AG10803 (cell line): ENCODE data around the gene CCSAP.

ENCODE experiments used
- DNase-seq: peaks from one replicate; pipeline ENCODE4 v3.0.0; 2010; ENCODE audit warnings: low read depth
- H3K4me3 ChIP-seq: 2 replicates; pipeline ENCODE4 v1.5.1; 2011; ENCODE audit warnings: mild to moderate bottlenecking, low read length, control low read depth
- CTCF ChIP-seq: conservative IDR thresholded peaks from 2 replicates; pipeline ENCODE4 v1.5.1; 2011; ENCODE audit warnings: mild to moderate bottlenecking, low read length, control low read depth, inconsistent platforms

CCSAP gene

GRCh38 chr1:229349463-229350385, 6.9 kb upstream of the CCSAP start:
- no peak for TF ChIP-seq CTCF
- no peak overlapping the region for H3K4me3 ChIP-seq
- no peak for DNase-seq

DNA sequence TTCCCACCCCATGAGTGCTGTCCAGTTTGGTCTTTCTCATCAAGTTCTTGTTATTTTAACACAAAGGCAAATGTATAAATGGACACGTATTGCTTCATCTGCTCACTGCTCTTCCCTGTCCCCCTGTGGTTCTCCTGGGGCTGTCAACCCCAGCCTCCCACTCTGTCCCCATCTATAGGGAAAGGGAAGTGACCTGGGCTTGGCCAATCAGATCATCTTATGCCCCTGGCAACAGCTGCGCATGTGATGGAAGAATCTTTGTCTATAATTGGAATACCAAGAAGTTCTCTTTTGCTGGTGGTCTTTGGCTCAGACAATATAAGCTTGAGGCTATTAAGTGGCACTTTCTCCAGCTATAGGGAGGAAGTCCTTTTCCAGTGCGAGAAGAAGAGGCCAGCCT, 4.7 kb upstream of the CCSAP start:
- H3K4me3 ChIP-seq = no peak overlapping the region
- DNase-seq = no peak
- no peak for TF ChIP-seq CTCF

DNA sequence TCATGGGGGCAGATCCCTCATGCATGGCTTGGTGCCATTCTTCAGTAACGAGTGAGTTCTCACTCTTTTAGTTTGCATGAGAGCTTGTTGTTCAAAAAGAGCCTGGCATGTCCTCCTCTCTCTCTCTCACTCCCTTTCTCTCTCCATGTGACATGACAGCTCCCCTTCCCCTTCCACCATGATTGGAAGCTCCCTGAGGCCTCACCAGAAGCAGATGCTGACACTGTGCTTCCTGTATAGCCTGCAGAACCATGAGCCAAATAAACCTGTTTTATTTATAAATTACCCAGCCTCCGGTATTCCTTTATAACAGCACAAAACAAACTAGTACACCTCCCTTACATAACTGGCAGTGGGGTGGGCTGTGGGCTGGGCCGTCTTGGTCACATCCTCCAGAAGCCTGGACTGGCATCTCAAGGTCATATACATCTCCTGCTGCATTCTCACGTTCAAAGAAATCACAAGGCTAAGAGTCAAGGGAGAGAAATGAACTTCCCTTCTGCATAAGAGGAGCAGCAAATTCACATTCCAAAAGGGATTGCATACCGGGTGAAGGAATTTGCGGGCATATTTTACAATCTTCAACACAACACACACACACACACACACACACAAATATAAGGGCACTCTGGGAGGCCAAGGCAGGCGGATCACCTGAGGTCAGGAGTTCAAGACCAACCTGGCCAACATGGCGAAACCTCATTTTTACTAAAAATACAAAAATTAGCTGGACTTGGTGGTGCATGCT, 2.3 kb upstream of the CCSAP start:
- peak; percentile 47 for DNase-seq
- no peak overlapping the region for H3K4me3 ChIP-seq
- TF ChIP-seq CTCF = no peak

- no peak for DNase-seq
- peak overlapping the region; percentile 26 for H3K4me3 ChIP-seq
- no peak for TF ChIP-seq CTCF
These were observed 1.3 kb upstream of the CCSAP start for GRCh38 chr1:229344139-229344538.

- TF ChIP-seq CTCF = no peak
- peak; percentile 64 for DNase-seq
- H3K4me3 ChIP-seq = peak overlapping the region; percentile 79
These were observed 832 bp downstream of the CCSAP start for GRCh38 chr1:229341774-229342655.

DNA sequence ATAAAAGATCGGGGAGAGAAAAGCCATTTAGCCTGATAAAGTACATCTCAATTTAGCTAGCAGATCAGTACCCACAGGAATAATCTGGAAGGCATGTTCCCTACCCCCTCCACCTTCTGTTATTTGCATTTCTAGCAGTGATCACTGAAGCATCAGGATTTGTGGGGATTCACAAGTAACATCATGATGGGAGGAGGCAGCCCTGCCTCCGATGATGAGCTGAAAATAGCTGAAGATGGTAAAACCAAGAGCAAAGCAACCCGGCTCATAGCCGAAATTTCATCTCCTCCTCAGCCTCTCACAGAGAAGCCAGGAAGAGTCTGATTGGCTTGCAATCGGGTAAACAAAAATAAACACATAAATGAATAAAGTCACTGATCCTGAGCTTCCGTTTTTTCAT, 2.4 kb downstream of the CCSAP start:
- no peak overlapping the region for H3K4me3 ChIP-seq
- TF ChIP-seq CTCF = no peak
- DNase-seq = no peak
